ENCODE data around the gene ATP6AP2. TPM values are rescaled to one million over a fixed set of nuclear protein-coding genes. Genes with fewer than 3 reads are reported as not detected.

The ATP6AP2 gene
- total and polyA plus RNA-seq, 12 donors, result 32.3 to 164 (median 140) TPM

DNA sequence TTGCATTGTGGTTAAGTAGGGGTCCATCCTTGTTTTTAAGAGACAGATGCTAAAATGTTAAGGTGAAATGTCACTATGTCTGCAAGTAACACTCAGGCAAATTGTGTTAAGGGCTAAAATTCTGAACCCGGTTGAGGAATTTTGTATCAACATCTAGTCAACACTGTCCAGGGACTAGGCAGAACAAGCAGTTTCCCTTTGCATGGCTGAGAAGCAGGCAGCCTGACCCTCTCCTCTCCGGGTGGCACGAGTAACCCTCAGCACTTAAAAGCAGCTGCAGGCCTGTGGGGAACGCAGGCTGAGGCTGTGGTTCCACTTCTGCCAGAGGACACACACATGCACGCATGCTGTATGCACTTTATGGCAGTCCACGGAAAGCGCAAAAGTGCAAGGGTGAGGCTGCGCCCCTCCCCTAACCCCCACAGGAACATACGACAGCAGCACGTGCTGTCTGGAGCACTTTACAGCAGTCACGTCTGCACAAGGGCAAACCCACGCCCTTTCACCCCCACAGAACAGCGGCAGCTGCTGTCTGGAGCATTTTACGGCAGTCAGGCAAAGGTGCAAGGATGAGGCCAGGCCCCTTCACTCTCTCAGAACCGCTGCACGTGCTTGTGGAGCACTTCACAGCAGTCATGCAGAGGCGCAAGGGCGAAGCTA, 41.8 kb downstream of the ATP6AP2 start:
- no peak for DNase-seq
- Histone ChIP-seq H3K27me3 (peaks cover 3% of the 10 kb centered on the region), H3K27ac (no peak overlapping the region), H3K36me3 (replicated peaks in 1 of 2) (peaks cover 0 to 3% of the 10 kb centered on the region in 2 donors), H3K9me3 (replicated peaks in 1 of 3) (no peaks in the 10 kb centered on the region), H3K4me3 (no peak overlapping the region), H3K4me1 (replicated peaks in 1 of 2) (no peaks in the 10 kb centered on the region)
- 81 to 89% (median 83%) methylated on average over 1 to 18 of the region's 18 CpGs for WGBS, 4 donors
- no peak for TF ChIP-seq POLR2A (IDR thresholded peaks at IDR 0.05)
- TF ChIP-seq, protein P1, sequence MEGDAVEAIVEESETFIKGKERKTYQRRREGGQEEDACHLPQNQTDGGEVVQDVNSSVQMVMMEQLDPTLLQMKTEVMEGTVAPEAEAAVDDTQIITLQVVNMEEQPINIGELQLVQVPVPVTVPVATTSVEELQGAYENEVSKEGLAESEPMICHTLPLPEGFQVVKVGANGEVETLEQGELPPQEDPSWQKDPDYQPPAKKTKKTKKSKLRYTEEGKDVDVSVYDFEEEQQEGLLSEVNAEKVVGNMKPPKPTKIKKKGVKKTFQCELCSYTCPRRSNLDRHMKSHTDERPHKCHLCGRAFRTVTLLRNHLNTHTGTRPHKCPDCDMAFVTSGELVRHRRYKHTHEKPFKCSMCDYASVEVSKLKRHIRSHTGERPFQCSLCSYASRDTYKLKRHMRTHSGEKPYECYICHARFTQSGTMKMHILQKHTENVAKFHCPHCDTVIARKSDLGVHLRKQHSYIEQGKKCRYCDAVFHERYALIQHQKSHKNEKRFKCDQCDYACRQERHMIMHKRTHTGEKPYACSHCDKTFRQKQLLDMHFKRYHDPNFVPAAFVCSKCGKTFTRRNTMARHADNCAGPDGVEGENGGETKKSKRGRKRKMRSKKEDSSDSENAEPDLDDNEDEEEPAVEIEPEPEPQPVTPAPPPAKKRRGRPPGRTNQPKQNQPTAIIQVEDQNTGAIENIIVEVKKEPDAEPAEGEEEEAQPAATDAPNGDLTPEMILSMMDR (IDR thresholded peaks at IDR 0.05), result no peak
- intact Hi-C loops (cut with DNase I), result no loop called here

DNA sequence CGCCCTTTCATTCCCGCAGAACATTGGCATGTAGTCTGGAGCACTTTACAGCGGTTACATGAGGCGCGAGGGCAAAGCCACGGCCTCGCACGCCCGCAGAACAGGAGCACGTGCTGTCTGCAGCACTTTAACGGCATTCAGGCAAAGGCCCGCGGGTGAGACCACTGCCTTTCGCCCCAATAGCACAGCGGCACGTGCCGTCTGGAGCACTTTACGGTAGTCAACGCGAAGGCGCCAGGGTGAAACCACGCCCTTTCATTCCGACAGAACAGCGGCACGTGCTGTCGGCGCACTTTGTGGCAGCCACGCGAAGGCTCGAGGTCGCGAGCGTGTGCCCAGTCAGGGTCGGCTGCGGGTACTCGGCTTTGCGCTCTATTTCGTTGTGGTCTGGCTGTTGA, 42.4 kb downstream of the ATP6AP2 start, which contains the start of gene MPC1L:
MPC1L (plus strand) TSS at position 290 of the 398 bp plus-strand sequence. CDS start 138 bp downstream, outside the sequence.
- intact Hi-C loops (cut with DNase I), result no loop called here
- Histone ChIP-seq H3K4me3 (no peak within 1 kb of the TSS), H3K36me3 (replicated peaks in 1 of 2) (peaks cover 0 to 8% of the 10 kb centered on the region in 2 donors), H3K4me1 (replicated peaks in 1 of 2) (no peaks in the 10 kb centered on the region), H3K9me3 (replicated peaks in 1 of 3) (no peaks in the 10 kb centered on the region), H3K27me3 (peaks cover 3% of the 10 kb centered on the region), H3K27ac (no peak within 1 kb of the TSS)
- no peak for DNase-seq
- no peak for TF ChIP-seq POLR2A (IDR thresholded peaks at IDR 0.05)
- TF ChIP-seq, protein P1 (IDR thresholded peaks at IDR 0.05), result no peak
- 91 to 93% (median 92%) methylated on average over 34 to 38 of the region's 38 CpGs; no CpG with 5 or more reads in 1 of the 4 donors for WGBS, 4 donors

DNA sequence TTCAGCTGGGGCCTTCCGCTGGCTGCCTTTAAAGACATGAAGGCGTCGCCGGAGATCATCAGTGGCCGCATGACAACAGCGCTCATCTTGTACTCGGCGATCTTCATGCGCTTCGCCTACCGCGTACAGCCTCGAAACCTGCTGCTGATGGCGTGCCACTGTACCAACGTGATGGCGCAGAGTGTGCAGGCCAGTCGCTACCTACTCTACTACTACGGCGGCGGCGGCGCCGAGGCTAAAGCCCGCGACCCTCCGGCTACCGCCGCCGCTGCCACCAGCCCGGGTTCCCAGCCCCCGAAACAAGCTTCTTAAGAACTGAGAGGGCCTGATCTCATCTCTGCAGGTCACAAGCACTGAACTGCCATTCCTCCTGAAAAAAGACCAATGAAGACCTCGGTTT, 42.9 kb downstream of the ATP6AP2 start:
- 82 to 92% (median 88%) methylated on average over 10 to 32 of the region's 32 CpGs for WGBS, 4 donors
- TF ChIP-seq, protein P1 (IDR thresholded peaks at IDR 0.05), result no peak
- no peak for TF ChIP-seq POLR2A (IDR thresholded peaks at IDR 0.05)
- no peak overlapping the region for H3K4me3 ChIP-seq
- no peaks in the 10 kb centered on the region for H3K4me1 ChIP-seq (replicated peaks in 1 of 2)
- peaks cover 3% of the 10 kb centered on the region for H3K27me3 ChIP-seq
- peaks cover 0 to 13% of the 10 kb centered on the region in 2 donors for H3K36me3 ChIP-seq (replicated peaks in 1 of 2)
- no peak for DNase-seq
- H3K27ac ChIP-seq, result no peak overlapping the region
- no peaks in the 10 kb centered on the region for H3K9me3 ChIP-seq (replicated peaks in 1 of 3)
- intact Hi-C loops (cut with DNase I), result no loop called here

DNA sequence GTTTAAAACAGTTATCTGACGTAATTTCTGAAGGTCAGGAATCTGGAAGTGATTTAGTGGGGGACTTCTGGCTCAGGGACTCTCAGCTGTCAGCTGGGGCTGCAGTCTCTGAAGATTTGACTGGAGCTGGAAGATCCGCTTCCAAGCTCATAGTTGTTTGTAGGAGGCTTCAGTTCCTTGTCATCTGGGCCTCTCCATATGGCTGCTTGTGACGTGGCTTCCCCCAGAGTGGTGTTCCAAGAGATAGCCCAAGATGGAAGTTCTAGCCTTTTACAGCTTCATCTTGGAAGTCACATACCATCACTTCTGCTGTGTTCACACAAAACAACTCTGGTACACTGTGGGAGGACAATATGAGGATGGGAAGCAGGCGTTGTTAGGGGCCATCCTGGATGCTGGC, 44.5 kb downstream of the ATP6AP2 start:
- Histone ChIP-seq H3K4me3 (no peak overlapping the region), H3K4me1 (replicated peaks in 1 of 2) (no peaks in the 10 kb centered on the region), H3K36me3 (replicated peaks in 1 of 2) (peaks cover 0 to 29% of the 10 kb centered on the region in 2 donors), H3K27me3 (peaks cover 3% of the 10 kb centered on the region), H3K9me3 (replicated peaks in 1 of 3) (no peaks in the 10 kb centered on the region), H3K27ac (no peak overlapping the region)
- intact Hi-C loops (cut with DNase I), result no loop called here
- WGBS, 4 donors, result 75 to 86% (median 77%) methylated on average over 1 to 4 of the region's 4 CpGs
- DNase-seq, result no peak
- TF ChIP-seq, protein P1 (IDR thresholded peaks at IDR 0.05), result no peak
- no peak for TF ChIP-seq POLR2A (IDR thresholded peaks at IDR 0.05)

Data from adrenal gland (tissue), 12 donors.